IPS-18a (cell line): ENCODE data around the gene KHDC1.
A peak's percentile ranks its signal among the peaks of the same experiment; 100 is the strongest.
"Not testable (repeated sequence)": the region's sequence is repeated elsewhere in the genome, so short reads cannot be mapped to it uniquely, and the experiment has no call there.

ENCODE experiments used
- H3K27ac ChIP-seq: one replicate; pipeline ENCODE4 v1.5.1; 2013; ENCODE audit warnings: low read length
- H3K27me3 ChIP-seq: one replicate; pipeline ENCODE4 v1.6.1; 2013; ENCODE audit warnings: mild to moderate bottlenecking, low read length; ENCODE audit not compliant: control insufficient read depth, insufficient read depth
- H3K36me3 ChIP-seq: one replicate; pipeline ENCODE4 v1.6.1; 2013; ENCODE audit warnings: low read depth, low read length; ENCODE audit not compliant: control insufficient read depth
- H3K4me1 ChIP-seq: one replicate; pipeline ENCODE4 v1.6.1; 2013; ENCODE audit warnings: low read depth, low read length; ENCODE audit not compliant: control insufficient read depth
- H3K4me3 ChIP-seq: one replicate; pipeline ENCODE4 v1.5.1; 2013; ENCODE audit warnings: low read length
- H3K9ac ChIP-seq: one replicate; pipeline ENCODE4 v1.6.1; 2013; ENCODE audit warnings: mild to moderate bottlenecking, low read length, moderate library complexity
- H3K9me3 ChIP-seq: one replicate; pipeline ENCODE4 v1.6.1; 2013; ENCODE audit warnings: low read depth, low read length; ENCODE audit not compliant: control insufficient read depth

KHDC1 gene

GRCh38 chr6:73285674-73286283 is 22.8 kb upstream of the KHDC1 start:
- H3K4me3 ChIP-seq = no peak overlapping the region
- no peaks in the 10 kb centered on the region for H3K9me3 ChIP-seq
- H3K27ac ChIP-seq = no peak overlapping the region
- H3K9ac ChIP-seq = no peak overlapping the region
- peaks cover 4% of the 10 kb centered on the region for H3K36me3 ChIP-seq
- no peaks in the 10 kb centered on the region for H3K4me1 ChIP-seq
- no peaks in the 10 kb centered on the region for H3K27me3 ChIP-seq

DNA sequence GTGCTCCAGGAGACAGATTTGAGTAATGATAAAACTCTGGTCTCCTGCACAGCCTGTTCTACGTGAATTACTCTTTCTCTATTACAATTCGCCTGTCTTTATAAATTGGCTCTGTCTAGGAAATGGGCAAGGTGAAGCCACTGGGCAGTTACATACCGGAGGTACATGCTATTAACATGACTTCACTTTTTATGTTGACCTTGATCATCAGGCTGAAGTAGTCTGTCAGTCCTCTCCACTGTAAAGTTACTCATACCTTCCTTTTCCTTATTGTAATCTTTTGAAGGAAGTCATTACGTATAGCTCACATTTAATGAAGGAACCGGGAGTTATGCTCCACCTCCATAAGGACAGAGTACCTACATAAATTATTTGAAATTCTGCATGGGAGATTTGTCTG is 19.9 kb upstream of the KHDC1 start:
- no peaks in the 10 kb centered on the region for H3K4me1 ChIP-seq
- H3K27ac ChIP-seq = no peak overlapping the region
- no peaks in the 10 kb centered on the region for H3K9me3 ChIP-seq
- no peak overlapping the region for H3K4me3 ChIP-seq
- H3K27me3 ChIP-seq = no peaks in the 10 kb centered on the region
- no peak overlapping the region for H3K9ac ChIP-seq
- no peaks in the 10 kb centered on the region for H3K36me3 ChIP-seq

DNA sequence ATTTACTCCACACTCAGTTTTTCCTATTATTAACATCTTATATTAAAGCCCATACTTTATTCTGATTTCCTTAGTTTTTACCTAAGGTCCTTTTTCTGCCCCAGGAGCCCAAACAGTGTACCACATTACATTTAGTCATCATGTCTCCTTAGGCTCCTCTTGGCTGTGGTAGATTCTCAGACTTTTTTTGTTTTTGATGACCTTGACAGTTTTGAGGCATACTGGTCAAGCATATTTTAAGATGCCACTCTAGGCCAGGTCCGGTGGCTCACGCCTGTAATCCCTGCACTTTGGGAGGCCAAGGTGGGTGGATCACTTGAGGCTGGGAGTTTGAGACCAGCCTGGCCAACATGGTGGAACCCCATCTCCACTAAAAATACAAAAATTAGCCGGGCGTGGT is 18.7 kb upstream of the KHDC1 start:
- not testable (repeated sequence) for H3K36me3 ChIP-seq, H3K4me1 ChIP-seq, H3K4me3 ChIP-seq, H3K9me3 ChIP-seq, H3K27me3 ChIP-seq, H3K27ac ChIP-seq, H3K9ac ChIP-seq

GRCh38 chr6:73269296-73269695 is 6.3 kb upstream of the KHDC1 start:
- H3K9ac ChIP-seq, H3K9me3 ChIP-seq, H3K36me3 ChIP-seq, H3K27ac ChIP-seq, H3K4me1 ChIP-seq, H3K4me3 ChIP-seq, H3K27me3 ChIP-seq: not testable (repeated sequence)

DNA sequence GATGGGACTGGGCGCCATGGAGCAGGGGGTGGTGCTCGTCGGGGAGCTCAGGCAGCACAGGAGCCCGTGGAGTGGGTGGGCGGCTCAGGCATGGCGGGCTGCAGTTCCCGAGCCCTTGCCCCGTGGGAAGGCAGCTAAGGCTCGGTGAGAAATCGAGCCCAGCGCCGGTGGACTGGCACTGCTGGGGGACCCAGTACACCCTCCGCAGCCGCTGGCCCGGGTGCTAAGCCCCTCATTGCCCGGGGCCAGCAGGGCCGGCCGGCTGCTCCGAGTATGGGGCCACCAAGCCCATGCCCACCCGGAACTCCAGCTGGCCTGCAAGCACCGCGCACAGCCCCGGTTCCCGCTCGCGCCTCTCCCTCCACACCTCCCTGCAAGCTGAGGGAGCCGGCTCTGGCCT is 5.9 kb upstream of the KHDC1 start:
- not testable (repeated sequence) for H3K27me3 ChIP-seq, H3K9me3 ChIP-seq, H3K4me1 ChIP-seq, H3K4me3 ChIP-seq, H3K27ac ChIP-seq, H3K9ac ChIP-seq, H3K36me3 ChIP-seq

- no peak overlapping the region for H3K9ac ChIP-seq
- H3K27ac ChIP-seq = no peak overlapping the region
- no peak overlapping the region for H3K4me3 ChIP-seq
These were observed 1.4 kb upstream of the KHDC1 start for GRCh38 chr6:73264446-73264845.

DNA sequence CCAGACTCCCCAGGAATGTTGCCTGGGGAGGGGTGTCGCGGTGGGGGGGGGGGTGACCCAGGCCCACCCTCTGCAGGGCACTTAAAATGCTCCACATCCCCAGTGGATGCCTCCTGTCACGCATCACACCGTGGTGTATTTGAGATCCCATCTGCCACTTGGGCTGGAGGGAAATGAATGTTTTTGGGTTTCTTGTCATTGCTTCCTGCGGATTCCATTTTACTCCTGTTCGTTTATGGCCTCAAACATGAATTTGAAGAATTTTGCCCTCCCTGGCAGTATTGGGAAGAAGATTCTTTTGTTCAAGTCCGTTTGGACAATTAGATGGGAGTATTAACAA is 544 bp upstream of the KHDC1 start:
- Histone ChIP-seq H3K27ac (no peak overlapping the region), H3K4me1 (peaks cover 7% of the 10 kb centered on the region), H3K27me3 (no peaks in the 10 kb centered on the region), H3K4me3 (peak overlapping the region; percentile 71), H3K36me3 (no peaks in the 10 kb centered on the region), H3K9ac (peak overlapping the region; percentile 67), H3K9me3 (no peaks in the 10 kb centered on the region)

More at GRCh38 chr6:73264446-73264845, 1.4 kb upstream of the KHDC1 start:
- H3K4me1 ChIP-seq = peaks cover 7% of the 10 kb centered on the region
- H3K27me3 ChIP-seq = no peaks in the 10 kb centered on the region
- H3K36me3 ChIP-seq = no peaks in the 10 kb centered on the region
- no peaks in the 10 kb centered on the region for H3K9me3 ChIP-seq

DNA sequence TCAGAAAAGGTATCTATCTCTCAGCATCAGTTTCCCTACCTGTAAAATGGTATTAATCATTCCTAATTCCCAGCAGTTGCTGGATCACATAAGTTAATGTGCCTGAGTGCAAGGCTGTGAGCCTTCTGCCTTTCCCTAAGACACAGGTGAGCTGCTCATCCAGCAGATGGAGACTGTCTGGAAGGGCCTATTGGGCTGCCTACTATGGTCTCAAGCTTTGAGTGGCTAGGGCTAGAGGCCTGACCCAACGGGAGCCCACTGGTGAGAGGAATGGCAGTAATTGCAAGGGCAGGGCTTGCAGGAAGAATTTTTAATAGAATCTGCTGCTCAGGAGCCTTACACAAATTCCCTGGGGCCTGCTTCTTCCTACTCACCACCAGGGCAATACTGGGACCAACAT is 4.3 kb downstream of the KHDC1 start:
- Histone ChIP-seq H3K36me3 (no peaks in the 10 kb centered on the region), H3K4me3 (no peak overlapping the region), H3K27me3 (no peaks in the 10 kb centered on the region), H3K9ac (no peak overlapping the region), H3K9me3 (no peaks in the 10 kb centered on the region), H3K4me1 (peaks cover 7% of the 10 kb centered on the region), H3K27ac (no peak overlapping the region)

DNA sequence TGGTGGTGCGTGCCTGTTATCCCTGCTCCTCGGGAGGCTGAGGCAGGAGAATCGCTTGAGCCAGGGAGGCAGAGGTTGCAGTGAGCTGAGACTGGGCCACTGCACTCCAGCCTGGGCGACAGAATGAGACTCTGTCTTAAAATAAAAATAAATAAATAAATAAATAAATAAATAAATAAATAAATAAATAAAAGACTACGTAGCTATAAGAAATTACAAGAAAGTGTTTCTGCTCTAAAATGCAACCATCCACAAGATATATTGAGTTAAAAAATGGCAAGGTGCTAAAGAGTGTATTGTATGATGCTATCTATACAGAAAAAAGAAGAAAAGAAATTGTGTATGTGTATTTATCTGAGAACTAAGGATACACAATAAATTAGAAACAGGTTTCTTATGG is 8.7 kb downstream of the KHDC1 start:
- not testable (repeated sequence) for H3K4me3 ChIP-seq, H3K9ac ChIP-seq, H3K4me1 ChIP-seq, H3K27ac ChIP-seq, H3K9me3 ChIP-seq, H3K27me3 ChIP-seq, H3K36me3 ChIP-seq

DNA sequence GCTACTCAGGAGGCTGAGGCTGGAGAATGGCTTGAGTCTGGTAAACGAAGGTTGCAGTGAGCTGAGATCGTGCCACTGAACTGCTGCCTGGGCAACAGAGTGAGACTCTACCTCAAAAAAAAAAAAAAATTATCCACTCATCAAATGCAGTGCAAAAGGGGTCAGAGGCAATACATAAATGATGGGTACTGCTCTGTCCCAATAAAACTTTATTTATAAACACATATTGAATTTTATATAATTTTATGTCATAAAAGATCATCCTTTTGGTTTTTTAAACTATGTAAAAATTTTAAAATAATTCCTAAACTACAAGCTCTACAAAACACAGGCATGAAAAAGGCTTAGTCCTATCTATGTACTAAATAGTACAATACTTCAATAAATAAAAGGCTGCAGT is 10.3 kb downstream of the KHDC1 start:
- no peaks in the 10 kb centered on the region for H3K27me3 ChIP-seq
- H3K4me3 ChIP-seq = no peak overlapping the region

GRCh38 chr6:73250016-73250415 is 13.0 kb downstream of the KHDC1 start:
- H3K27ac ChIP-seq = no peak overlapping the region
- no peaks in the 10 kb centered on the region for H3K4me1 ChIP-seq
- H3K27me3 ChIP-seq = no peaks in the 10 kb centered on the region
- no peaks in the 10 kb centered on the region for H3K36me3 ChIP-seq
- H3K9ac ChIP-seq = no peak overlapping the region
- H3K4me3 ChIP-seq = no peak overlapping the region
- no peaks in the 10 kb centered on the region for H3K9me3 ChIP-seq

More for the DNA sequence above, 10.3 kb downstream of the KHDC1 start:
- no peaks in the 10 kb centered on the region for H3K9me3 ChIP-seq
- no peaks in the 10 kb centered on the region for H3K36me3 ChIP-seq
- no peak overlapping the region for H3K9ac ChIP-seq
- no peak overlapping the region for H3K27ac ChIP-seq
- no peaks in the 10 kb centered on the region for H3K4me1 ChIP-seq

GRCh38 chr6:73248192-73248903 is 14.6 kb downstream of the KHDC1 start:
- H3K4me3 ChIP-seq = no peak overlapping the region
- no peaks in the 10 kb centered on the region for H3K9me3 ChIP-seq
- H3K27ac ChIP-seq = no peak overlapping the region
- H3K4me1 ChIP-seq = no peaks in the 10 kb centered on the region
- H3K36me3 ChIP-seq = no peaks in the 10 kb centered on the region
- no peak overlapping the region for H3K9ac ChIP-seq
- H3K27me3 ChIP-seq = no peaks in the 10 kb centered on the region
